Activated naive CD8-positive, alpha-beta T cell treated with anti-CD3 and anti-CD28 coated beads for 36 hours (primary cell): Measurements from ENCODE around the gene KRT16. TPM values are rescaled to one million over a fixed set of nuclear protein-coding genes. Genes with fewer than 3 reads are reported as not detected.
"Not testable (repeated sequence)": the region's sequence is repeated elsewhere in the genome, so short reads cannot be mapped to it uniquely, and the experiment has no call there.

ENCODE experiments used
- DNase-seq: peaks from one replicate; pipeline ENCODE4 v3.0.0; 2021
- H3K27ac Mint-ChIP-seq: one replicate; pipeline ENCODE4 v1.8.0; 2022; ENCODE audit warnings: mild to moderate bottlenecking, moderate library complexity, mixed read lengths
- H3K27me3 Mint-ChIP-seq: one replicate; pipeline ENCODE4 v1.8.0; 2022; ENCODE audit warnings: mild to moderate bottlenecking, mixed read lengths
- H3K36me3 Mint-ChIP-seq: one replicate; pipeline ENCODE4 v1.8.0; 2021; ENCODE audit warnings: mild to moderate bottlenecking, mixed read lengths
- H3K4me1 Mint-ChIP-seq: one replicate; pipeline ENCODE4 v1.8.0; 2021; ENCODE audit warnings: mixed read lengths
- H3K4me3 Mint-ChIP-seq: one replicate; pipeline ENCODE4 v1.8.0; 2022; ENCODE audit warnings: mild to moderate bottlenecking, moderate library complexity, mixed read lengths
- H3K9me3 Mint-ChIP-seq: one replicate; pipeline ENCODE4 v1.8.0; 2022; ENCODE audit warnings: mixed read lengths
- total RNA-seq, 2 experiments: library from RNA; stranded (reverse); gene quantifications; one replicate each; pipeline ENCODE4 v1.2.3, GENCODE V29; 2021

KRT16 gene
- total RNA-seq, 2 experiments from 2014 or later = not detected

DNA sequence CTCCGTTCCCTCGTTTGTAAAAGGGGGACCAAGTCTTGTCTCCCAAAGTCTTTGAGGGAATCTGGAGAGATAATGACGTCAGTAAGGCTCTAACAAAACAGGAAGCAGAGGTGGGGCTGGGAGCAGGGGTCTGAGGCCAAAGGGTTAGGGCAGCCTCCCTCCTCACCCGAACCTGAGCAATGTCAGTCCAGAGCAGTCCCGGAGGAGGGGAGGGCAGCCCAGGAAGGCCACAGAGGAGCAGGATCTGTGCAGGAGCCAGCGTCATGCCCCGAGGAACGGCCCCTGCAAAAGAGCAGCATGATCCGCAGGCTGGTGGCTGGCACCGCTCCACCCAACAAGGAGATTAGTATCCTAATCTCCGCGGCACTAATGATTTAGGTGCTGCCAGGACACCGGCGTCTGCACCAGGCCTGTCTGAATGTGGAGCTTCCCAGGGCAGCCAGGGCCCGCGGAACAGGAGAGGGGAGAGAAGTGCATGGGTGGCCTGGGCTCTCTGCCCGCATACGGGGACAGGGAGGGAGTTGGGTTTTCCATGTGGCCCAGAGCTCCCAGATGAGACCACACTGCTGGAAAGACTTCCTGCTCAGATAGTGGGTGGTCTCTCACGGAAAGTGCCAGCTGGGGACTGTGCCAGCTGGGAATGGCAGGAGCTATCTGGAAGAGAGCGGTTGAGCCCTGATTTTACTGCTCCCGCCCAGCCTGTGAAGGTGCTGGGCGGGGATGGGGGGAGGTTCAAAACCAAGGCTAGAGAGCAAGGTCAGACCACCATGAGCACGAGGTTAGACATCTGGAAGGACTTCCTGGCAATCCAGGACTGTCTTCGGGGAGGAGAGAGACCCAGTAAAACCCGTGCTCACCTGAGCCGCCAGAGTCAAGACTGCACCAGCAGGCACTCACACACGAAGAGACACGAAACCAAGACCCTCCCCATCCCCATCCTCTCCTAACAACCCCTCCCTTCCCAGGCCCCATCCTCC is 22.8 kb upstream of the KRT16 start:
- Mint-ChIP-seq H3K36me3 (no peaks in the 10 kb centered on the region), H3K9me3 (no peaks in the 10 kb centered on the region), H3K27ac (no peak overlapping the region), H3K4me3 (no peak overlapping the region), H3K4me1 (no peaks in the 10 kb centered on the region), H3K27me3 (no peaks in the 10 kb centered on the region)
- DNase-seq = no peak

- no peaks in the 10 kb centered on the region for H3K9me3 Mint-ChIP-seq
- H3K27ac Mint-ChIP-seq = no peak overlapping the region
- H3K4me1 Mint-ChIP-seq = no peaks in the 10 kb centered on the region
- no peak overlapping the region for H3K4me3 Mint-ChIP-seq
- H3K27me3 Mint-ChIP-seq = no peaks in the 10 kb centered on the region
- H3K36me3 Mint-ChIP-seq = no peaks in the 10 kb centered on the region
- DNase-seq = no peak
Observed at GRCh38 chr17:41634639-41635038, 22.1 kb upstream of the KRT16 start.

- no peaks in the 10 kb centered on the region for H3K4me1 Mint-ChIP-seq
- no peak for DNase-seq
- no peaks in the 10 kb centered on the region for H3K36me3 Mint-ChIP-seq
- no peaks in the 10 kb centered on the region for H3K27me3 Mint-ChIP-seq
- no peaks in the 10 kb centered on the region for H3K9me3 Mint-ChIP-seq
- H3K27ac Mint-ChIP-seq = no peak overlapping the region
- H3K4me3 Mint-ChIP-seq = no peak overlapping the region
Observed at GRCh38 chr17:41633556-41634199, 21.1 kb upstream of the KRT16 start.

DNA sequence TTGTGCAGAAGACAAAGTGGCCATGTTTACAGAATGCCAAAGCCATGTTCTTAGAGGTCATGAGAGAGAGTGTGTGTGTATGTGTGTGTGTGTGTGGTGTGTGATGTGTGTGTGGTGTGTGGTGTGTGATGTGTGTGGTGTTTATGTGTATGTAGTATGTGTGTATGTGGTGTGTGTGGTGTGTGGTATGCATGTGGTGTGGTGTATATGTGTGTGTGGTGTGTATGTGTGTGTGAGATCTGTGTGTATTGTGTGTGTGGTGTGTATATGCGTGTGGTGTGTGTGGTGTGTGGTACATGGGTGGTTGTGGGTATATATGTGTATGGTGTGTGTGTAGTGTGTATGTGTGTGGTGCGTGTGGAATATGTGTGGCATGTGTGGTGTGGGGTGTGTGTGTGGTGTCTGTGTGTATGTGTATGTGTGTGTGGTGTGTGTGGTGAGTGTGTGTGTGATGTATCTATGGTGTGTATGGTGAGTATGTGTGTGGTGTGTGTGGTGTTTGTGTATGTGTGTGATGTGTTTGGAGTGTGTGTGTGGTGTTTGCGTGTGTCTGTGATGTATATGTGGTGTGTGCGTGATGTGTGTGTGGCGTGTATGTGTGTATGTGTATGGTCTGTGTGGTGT is 20.0 kb upstream of the KRT16 start:
- DNase-seq = no peak
- Mint-ChIP-seq H3K36me3 (no peaks in the 10 kb centered on the region), H3K4me3 (no peak overlapping the region), H3K9me3 (no peaks in the 10 kb centered on the region), H3K27ac (no peak overlapping the region), H3K27me3 (no peaks in the 10 kb centered on the region), H3K4me1 (no peaks in the 10 kb centered on the region)

- H3K36me3 Mint-ChIP-seq = no peaks in the 10 kb centered on the region
- no peaks in the 10 kb centered on the region for H3K9me3 Mint-ChIP-seq
- H3K4me1 Mint-ChIP-seq = no peaks in the 10 kb centered on the region
- no peak for DNase-seq
- no peak overlapping the region for H3K4me3 Mint-ChIP-seq
- H3K27me3 Mint-ChIP-seq = no peaks in the 10 kb centered on the region
- no peak overlapping the region for H3K27ac Mint-ChIP-seq
Observed at GRCh38 chr17:41631898-41632285, 19.3 kb upstream of the KRT16 start.

- no peak for DNase-seq
Observed at GRCh38 chr17:41631025-41631897, 18.7 kb upstream of the KRT16 start.

GRCh38 chr17:41629826-41630670 is 17.5 kb upstream of the KRT16 start:
- no peaks in the 10 kb centered on the region for H3K27me3 Mint-ChIP-seq
- no peak overlapping the region for H3K27ac Mint-ChIP-seq
- no peak overlapping the region for H3K4me3 Mint-ChIP-seq
- no peaks in the 10 kb centered on the region for H3K4me1 Mint-ChIP-seq
- H3K9me3 Mint-ChIP-seq = no peaks in the 10 kb centered on the region
- no peaks in the 10 kb centered on the region for H3K36me3 Mint-ChIP-seq
- no peak for DNase-seq

More at GRCh38 chr17:41631025-41631897, 18.7 kb upstream of the KRT16 start:
- Mint-ChIP-seq H3K4me3 (no peak overlapping the region), H3K36me3 (no peaks in the 10 kb centered on the region), H3K27me3 (no peaks in the 10 kb centered on the region), H3K9me3 (no peaks in the 10 kb centered on the region), H3K4me1 (no peaks in the 10 kb centered on the region), H3K27ac (no peak overlapping the region)

DNA sequence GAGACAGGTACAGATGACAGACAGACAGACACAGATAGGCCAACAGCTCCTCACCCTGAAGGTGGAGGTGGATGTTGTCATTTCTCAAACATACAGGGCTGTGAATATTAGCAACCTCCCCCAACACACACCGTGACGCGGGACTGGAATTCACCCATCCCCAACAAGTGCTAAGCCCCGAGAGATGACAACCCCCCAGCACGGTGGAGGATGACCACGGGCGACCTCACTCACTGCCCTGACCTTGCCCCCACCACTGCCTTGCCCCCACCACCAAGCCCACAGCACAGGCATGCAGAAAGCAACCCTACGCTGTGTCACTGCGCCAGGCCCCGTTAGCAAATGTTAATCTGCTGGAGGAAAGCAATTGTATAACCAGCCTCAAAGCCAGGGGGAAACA is 16.7 kb upstream of the KRT16 start:
- no peaks in the 10 kb centered on the region for H3K36me3 Mint-ChIP-seq
- H3K4me1 Mint-ChIP-seq = no peaks in the 10 kb centered on the region
- H3K9me3 Mint-ChIP-seq = no peaks in the 10 kb centered on the region
- no peak overlapping the region for H3K27ac Mint-ChIP-seq
- no peak for DNase-seq
- H3K27me3 Mint-ChIP-seq = no peaks in the 10 kb centered on the region
- H3K4me3 Mint-ChIP-seq = no peak overlapping the region

GRCh38 chr17:41628621-41629255 is 16.2 kb upstream of the KRT16 start:
- H3K36me3 Mint-ChIP-seq, H3K9me3 Mint-ChIP-seq, H3K4me1 Mint-ChIP-seq, DNase-seq, H3K27me3 Mint-ChIP-seq, H3K27ac Mint-ChIP-seq, H3K4me3 Mint-ChIP-seq: not testable (repeated sequence)

DNA sequence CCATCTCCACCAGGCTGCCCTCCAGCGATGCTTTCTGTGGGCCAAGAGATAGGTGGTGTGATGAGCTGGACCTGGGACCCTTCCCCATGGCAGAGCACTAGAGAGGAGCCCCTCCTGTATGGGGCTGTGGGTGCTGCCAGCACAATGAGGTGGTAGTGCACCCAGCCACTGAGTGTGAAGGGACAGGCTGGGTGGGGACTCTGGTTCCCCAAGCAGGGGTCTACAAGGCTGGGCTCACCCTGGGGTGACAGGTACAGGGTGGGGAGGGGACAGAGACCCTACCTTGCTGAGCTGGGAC is 15.5 kb upstream of the KRT16 start:
- H3K4me1 Mint-ChIP-seq, H3K4me3 Mint-ChIP-seq, DNase-seq, H3K27me3 Mint-ChIP-seq, H3K9me3 Mint-ChIP-seq, H3K36me3 Mint-ChIP-seq, H3K27ac Mint-ChIP-seq: not testable (repeated sequence)

GRCh38 chr17:41627316-41628072 is 14.9 kb upstream of the KRT16 start:
- Mint-ChIP-seq H3K4me3 (no peak overlapping the region), H3K4me1 (no peaks in the 10 kb centered on the region), H3K27ac (no peak overlapping the region), H3K27me3 (no peaks in the 10 kb centered on the region), H3K36me3 (no peaks in the 10 kb centered on the region), H3K9me3 (no peaks in the 10 kb centered on the region)
- no peak for DNase-seq

DNA sequence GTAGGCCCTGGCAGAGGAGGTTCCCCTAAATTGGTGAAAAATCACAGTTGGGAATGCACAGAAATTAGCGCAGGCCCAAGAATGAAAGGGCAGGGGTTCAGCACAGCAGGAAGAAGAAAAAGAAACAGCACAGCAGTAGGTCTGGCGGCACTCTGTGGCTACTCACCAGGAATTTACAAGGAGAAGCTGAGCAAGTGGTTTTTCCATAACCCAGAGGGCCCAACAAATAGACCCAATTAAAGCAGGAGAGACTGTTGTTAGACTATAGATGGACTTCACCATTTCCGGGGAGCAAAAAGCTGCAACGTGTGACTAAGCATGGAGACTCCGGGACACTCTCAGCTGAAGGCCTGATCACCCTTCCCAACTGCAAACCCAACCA is 14.3 kb upstream of the KRT16 start:
- not testable (repeated sequence) for H3K9me3 Mint-ChIP-seq, H3K4me3 Mint-ChIP-seq, H3K4me1 Mint-ChIP-seq, H3K36me3 Mint-ChIP-seq, H3K27me3 Mint-ChIP-seq, DNase-seq, H3K27ac Mint-ChIP-seq
